Stimulated activated CD8-positive, alpha-beta memory T cell treated with anti-CD3 and anti-CD28 coated beads, Interleukin-4, amount 100 ng/mL, for 1 hour (primary cell): ENCODE results near the gene HOXD11.
A peak's percentile ranks its signal among the peaks of the same experiment; 100 is the strongest.

Experiments
- DNase-seq, 2 donors: peaks; one replicate each; pipeline ENCODE4 v3.0.0-alpha.2; 2020; ENCODE audit warnings: low read depth in 2 of 2, low spot score in 1 of 2

Gene HOXD11

DNA sequence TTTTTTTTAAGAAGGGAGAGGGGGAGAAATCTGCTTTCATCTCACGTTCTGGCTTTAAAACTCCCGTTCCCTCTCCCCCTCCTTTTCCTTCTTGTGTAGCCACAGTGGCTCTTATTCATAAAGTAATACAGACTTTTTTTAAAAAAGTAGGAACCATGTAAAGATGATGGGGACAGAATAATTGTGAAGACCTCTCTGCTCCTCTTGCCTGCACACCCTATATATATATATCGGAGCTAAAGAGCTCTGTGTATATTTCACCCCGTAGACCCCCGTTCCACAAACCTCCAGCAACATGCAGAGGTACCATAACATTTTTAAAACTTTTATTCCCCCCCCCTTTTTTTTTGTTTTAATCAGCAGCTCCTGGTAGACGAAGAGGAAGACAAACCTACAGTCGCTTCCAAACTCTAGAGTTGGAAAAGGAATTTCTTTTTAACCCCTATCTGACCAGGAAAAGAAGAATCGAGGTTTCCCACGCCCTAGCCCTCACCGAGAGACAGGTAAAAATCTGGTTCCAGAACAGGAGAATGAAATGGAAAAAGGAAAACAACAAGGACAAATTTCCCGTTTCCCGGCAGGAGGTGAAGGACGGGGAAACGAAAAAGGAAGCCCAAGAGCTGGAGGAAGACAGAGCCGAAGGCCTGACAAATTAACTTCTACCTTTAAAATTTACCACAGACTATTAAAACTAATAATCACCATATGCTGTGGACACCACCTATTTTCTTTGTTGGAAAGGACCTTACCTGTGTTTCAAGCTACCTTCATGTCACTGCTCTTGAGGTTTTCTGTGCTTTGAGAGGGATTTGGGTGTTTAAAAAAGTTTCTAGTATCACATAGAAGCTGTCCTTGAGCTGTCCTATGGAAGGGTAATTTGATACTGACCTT, 24.1 kb downstream of the HOXD11 start:
- DNase-seq: no peak

DNA sequence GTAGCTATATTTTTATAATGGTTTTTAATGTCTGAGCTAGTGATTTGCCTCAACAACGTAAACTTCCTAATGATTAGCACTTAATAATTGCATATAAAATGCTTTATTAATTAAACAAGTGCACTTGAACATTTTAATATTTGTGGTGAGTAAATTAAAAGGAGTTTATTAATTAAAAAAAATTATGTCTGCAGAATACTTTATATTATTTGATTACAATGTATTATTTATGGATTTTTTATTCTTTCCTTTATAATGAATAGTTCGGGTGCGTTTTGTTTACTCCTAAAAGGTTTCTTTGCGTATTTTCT, 24.7 kb downstream of the HOXD11 start:
- no peak for DNase-seq

DNA sequence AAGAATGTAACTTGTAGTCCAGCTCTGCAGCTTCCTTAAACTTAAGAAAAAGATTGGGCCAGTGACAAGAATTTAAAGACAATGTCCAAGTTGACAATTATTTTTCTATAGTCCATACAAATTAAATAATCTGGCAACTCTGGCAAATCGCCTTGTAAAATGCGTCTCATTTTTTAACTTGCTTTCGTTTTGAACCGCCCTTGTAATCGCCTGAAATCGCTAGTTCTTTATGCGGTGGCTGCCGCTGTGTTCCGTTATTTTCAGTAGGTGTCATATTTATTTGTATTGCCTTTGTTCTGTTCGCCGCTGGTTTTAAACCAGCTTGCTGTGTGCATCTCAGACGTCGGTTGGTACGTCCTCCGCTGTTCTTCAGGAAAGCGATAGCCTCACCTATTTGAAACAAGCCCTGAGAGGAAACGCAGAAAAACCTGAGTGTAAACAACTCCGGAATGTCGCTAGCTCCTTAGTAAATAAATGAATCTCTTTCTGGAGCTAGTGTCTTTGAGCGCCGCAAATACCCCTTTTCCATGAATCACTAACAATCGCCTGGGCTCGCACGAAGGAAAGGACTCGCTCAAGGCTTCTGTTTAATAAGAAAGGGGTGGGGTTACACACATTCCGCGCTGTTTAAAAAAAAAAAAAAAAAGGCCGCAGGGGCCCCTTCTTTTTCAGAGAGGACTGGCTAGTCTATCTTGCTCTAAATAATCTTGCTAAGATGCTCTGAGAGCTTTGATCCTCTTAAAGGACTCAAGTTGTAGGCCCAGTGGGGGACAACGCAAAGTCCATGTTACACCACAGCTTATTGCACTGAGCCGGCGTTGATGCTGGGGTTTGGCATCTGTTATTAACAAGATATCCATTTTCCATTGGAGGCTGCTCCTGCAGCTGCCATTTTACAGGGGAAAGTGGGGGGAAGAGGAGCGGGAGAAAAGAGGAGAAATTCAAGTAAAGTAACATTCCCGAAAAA, 25.4 kb downstream of the HOXD11 start:
- DNase-seq: no peak

DNA sequence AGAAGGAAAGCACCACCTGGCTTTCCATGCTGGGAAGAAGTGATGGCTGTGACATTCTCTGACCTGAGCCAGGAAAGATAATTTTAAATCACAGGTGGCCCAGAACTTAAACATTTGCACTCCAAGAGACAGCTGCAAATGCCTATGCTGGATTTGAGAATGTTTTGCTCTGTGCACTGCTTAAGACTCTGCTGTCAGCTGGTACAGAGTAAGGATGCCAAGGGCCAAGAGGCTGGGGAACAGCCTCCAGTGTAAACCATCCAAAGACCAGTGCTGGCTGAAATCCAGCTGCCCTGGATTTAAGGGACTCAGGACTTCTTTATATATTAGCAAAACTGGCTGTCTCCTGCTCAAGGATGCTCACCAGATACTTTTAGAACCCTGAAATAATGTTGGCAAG, 26.3 kb downstream of the HOXD11 start:
- DNase-seq: no peak

DNA sequence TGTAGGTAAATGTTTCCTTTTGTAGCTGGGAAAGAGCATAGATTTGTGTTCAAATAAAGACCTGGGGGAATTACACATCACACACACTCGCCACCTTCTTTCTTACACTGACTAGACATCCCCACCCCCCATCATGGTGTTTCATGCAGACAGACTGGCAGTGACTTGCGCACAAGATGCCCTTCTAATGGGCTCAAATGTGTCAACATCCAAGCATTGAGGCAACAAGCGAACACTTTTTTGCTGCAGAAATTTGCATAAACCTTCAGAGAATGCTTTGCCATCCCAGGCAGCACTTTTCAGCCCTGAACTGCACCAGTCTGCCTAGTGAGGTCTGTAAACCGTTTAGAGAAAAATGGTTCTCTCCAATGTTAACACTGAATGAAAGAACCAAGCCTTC, 27.0 kb downstream of the HOXD11 start:
- DNase-seq: no peak

DNA sequence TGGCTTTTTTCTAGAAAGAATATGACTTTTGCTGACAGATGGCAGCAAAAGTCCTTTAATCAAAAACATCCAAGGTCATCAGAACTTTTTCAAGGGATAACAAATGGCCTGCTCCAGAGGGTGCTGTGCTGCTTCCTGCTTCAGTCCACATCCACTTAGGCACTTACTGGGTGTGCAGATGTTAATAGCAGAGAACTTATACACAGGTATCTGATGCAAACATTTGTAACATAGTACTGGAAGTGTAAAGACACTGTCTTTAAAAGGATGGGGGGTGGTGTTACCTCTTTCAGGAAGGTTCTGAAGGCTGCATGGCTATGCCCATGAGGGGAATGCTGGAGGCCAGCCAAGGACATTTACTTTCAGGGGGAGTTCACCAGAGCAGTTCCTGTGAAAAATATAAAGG, 28.0 kb downstream of the HOXD11 start:
- no peak for DNase-seq

DNA sequence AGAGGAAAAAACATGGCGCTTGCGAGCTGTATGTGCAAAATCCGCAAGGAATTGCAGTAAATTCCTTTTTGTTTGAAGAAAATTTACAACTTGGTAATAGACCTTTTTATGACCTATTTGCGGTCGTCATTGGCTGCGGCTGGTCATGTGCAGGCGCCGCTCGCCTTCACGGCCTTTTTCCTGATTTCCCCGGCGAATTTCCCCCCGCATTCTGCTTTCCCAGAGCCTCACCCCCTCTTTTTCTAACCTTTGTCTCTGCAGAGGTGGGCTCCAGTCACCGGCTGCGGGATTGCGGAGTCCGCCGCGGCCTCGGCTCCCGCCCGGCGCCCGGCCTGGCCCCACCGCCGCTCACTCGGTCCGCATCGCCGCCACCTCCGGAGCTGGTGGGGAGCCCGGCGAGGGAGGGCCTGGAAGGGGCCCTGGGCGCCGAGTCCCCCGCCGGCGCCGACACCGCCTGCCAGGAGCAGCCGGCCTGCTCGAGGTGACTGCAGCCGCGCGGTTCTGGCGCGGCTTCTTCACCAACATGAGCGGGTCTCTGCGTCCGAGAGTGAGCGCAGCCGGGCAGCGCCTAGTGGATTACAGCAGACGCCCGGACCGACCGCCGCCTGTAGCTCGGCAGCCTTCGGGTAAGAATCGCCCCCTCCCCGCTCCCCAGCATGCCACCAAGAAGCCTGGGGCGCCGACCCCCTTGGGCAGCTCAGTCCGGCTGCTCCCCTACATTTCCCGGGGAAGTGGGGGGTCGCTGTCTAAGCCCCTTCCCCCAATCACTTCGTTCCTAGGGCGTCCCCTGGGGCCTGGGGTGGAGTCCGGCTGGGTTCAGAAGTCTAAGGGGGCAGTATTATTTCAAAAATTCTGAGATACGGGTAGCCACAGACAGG, 29.5 kb downstream of the HOXD11 start:
- DNase-seq: no peak

DNA sequence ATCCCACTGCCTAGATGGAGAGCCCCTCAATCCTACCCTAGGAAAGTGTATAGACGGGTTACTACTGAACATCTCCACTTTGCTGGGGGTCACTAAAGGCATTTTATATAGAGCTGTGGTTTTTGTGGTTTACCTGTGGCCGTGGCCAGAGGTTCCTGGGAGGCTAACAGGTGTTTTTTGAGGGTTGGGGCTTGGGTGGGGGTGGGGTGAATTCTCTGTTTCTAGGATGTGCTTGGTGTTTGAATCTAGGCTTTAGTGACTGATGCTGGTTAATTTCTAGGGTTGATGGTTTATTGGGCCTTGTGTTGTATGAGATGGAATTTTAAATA, 30.1 kb downstream of the HOXD11 start:
- DNase-seq: no peak

DNA sequence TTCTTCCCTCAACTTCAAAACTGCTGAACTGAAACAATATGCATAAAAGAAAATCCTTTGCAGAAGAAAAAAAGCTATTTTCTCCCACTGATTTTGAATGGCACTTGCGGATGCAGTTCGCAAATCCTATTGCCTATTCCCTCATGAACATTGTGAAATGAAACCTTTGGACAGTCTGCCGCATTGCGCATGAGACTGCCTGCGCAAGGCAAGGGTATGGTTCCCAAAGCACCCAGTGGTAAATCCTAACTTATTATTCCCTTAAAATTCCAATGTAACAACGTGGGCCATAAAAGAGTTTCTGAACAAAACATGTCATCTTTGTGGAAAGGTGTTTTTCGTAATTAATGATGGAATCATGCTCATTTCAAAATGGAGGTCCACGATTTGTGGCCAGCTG, 30.8 kb downstream of the HOXD11 start:
- DNase-seq: no peak

DNA sequence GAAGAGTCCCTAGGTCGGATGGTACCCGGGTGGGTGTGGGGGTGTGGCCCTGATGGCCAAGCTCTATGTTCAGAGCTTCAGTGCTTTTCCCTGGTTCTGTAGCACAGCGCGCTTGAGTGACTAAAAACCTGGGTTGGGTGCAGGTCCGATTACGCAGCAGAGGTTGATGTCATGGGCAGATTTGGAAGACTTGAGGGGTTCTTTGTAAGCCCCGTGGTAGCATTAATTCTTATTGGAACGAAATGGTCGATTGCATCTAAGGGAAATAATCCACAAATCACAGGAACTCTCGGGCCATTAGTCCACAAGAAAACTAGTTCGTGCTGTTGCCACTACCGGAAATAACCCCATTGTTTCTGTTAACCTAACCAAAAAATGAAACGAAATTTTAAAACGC, 31.4 kb downstream of the HOXD11 start:
- no peak for DNase-seq

DNA sequence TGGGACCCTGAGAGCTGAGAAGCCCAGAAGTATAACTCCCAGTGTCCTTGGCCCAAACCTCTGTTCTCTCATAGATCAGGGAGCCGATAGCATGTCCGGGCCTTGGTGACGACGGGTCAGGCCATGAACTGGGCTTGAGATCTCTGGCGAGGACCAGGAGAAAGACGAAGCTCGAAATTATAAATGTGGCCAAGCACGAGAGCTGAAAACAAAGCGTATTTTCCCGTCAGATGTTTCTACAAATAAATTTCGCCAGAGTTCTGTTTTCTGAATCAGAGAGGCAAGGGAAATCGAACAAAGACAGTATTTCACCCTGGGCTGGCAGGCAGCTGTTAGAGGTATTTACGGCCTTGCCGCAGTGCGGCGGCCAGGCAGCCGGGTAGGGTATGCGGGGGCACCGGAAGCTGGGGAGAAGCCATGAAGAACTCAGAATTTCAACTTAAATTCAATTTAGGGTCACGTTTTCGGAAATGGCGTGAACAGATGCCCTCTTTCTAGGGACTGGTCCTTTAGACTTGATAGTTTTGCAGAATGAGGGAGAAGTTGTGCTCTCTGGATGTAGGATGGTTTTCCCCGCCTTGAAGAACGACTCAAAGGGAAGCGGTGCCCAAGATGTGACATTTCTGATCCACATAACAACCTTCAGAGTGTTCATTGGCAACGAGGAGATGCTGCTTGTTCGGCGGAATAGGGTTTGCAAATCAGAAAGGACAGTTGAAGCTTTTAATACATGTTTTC, 32.0 kb downstream of the HOXD11 start:
- no peak for DNase-seq

DNA sequence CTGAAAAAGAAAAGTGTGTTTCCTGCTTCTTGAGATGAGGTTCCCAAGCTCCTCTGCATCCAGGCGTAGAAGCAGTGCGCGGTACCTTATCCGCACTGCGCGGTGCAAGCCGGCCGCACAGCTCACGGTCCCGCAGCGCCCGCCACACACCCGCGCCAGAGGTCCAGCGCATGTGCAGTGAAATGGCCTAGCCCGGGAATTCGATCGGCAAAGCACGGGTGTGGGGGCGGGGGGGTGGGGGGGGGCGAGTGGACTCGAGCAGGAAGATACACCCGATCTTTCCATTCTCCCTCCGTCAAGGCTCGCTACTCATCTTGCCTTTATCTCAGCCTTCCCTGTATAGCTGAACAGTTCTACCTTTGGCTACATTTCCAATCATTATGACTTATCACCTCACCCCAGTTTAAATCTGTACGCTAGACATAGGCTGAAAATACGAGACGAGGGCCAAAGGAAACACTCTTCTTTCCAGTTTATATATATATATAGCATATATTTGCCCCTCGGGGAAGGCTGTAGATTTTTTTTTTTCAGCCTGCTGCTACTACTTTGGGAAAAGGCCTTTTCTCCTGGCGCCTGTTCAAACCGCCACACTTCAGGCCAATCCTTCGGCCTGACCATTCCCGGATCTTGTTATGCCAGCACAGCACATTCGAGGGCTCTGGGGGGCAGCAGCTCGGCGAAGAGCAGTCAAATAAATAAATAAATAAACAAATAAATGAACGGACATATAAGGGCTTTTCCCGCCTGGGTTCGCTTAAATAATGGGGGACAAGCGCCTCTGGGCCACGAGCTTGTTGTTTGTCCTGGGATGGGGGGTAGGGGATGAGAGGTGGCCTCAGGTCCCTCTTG, 32.8 kb downstream of the HOXD11 start:
- no peak for DNase-seq

DNA sequence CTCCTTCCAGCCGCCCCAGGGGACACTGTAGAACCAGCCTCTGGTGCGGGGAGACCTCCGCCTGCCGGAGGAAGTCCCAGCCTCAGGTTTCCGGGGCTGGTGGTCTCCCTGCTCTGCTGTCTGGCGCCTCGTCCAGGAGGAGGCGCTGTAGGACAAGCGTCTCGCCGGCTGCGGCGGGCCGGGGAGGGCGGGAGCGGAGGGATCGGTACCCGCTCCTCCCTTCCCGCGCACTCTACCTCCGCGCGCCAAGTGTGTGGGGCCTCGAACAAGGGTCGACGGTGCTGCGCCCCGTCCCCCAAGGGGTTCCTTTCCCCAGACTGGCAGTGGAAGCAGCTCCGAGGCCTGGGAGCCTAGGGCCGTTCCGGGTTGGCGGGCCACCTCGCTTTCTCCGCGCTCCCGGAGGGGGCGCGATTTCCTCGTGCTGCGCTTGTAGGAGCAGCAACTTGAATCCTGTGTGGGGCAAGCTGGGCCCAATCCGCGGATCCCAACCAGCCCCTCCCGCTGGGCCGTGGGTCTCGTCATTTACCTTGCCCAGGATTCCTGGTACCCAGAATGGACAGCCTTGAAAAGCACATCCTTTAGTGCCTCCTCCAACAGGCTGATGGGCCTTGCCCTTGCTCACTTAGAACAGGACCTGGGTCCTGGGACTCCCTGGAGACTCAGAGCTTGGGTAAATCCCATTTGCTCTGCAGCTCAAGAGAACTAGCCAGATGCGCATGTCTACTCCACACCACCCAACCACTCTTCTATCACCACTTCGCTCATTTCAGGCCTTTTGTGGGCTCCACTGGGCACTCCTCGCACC, 33.6 kb downstream of the HOXD11 start:
- peak; percentile 32 to 41 for DNase-seq

DNA sequence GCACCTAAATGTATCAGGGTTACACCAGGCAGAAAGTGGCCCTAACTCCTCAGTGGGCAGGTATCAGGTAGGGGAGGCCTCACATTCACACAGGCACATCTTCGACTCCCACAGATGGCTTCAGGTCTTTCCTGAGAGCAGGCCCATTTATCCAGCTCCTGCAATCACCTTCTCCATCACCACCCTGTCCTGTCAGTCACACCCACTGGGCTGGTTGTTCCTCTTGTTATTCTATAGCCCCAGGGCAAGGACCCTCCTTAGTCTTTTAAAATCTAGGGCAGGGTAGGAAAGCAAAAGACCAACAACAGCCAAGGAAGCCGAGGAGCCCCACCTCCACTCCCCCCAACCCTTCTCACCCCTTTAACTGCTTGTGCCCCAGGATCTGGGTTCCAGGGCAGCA, 35.2 kb downstream of the HOXD11 start:
- no peak for DNase-seq

DNA sequence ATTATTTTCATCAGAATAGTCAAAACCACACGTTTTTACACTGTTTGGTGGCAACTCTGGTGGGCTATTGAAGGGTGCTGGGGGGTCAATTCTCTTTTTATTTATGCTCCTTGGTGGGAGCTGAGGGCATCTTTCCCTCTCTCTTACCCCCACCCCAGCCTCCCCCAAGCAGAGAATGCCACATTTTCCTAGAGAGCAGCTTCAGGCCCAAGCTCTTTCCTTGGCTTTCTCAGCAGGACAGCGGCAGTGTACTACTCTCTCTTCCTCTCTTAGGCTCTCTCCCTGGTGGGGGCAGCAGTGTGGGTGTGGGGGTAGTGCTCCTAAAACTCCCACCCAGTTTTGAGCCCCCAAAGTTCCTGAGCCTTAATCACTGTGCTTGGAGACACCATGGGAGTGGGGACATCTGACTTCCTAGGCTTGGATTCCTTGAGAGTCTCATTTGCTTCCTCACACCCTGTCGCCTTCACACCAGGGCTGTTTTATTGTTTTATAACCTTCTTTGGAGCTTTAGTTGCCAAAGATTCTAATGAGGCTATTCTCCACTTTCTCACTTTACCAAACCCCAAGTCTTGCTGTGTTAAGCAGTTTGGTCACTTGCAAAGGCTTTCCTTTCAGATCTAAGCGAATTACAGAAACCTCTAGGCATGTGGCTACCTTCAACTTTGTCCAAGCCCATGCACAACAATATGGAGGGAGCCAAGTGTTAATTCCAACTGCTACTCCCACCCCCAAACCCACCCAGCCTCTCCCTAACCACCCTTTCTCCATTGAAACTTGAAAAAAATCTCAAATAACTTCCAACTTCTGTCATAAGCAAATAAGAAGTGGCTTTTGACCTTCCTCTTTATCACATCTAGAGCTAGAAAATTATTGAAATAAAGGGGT, 38.2 kb downstream of the HOXD11 start:
- DNase-seq: no peak

DNA sequence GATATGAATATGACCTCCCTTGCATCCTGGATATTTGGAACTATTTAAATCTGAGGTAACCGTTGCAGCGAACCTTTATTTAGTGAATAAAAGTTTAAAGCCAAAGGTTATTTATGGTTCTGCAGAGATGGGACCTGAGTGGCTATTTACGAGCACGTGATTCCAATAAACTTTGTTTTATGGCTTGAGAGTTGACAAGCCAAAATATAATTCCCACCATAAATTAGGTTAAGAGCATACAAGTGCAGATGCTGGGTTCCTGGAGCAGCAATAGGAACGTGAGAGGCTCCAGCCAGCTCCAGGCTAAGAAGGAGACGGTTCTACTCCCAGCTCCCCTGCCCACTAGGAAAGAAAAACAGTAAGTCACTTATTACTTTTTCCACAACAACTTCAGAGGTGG, 39.0 kb downstream of the HOXD11 start:
- no peak for DNase-seq

DNA sequence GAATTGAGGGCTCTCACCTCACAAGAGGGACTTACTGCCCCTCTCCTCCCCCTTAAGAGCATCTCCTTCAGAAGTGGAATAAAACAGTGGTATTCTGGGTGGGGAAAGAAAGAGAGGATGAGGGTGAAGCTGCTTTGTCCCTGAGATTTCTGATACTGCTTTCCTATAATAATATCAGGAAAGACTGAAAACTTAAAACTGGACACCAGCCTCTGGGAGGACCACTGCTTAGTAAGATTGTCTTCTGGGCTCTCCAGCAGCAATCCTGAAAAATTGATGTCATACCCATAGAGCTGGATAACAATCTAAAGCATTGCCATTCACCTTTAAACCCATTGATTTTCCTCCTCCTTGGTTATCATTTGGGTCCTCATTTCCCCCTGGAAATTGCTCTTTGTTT, 39.6 kb downstream of the HOXD11 start:
- DNase-seq: no peak

DNA sequence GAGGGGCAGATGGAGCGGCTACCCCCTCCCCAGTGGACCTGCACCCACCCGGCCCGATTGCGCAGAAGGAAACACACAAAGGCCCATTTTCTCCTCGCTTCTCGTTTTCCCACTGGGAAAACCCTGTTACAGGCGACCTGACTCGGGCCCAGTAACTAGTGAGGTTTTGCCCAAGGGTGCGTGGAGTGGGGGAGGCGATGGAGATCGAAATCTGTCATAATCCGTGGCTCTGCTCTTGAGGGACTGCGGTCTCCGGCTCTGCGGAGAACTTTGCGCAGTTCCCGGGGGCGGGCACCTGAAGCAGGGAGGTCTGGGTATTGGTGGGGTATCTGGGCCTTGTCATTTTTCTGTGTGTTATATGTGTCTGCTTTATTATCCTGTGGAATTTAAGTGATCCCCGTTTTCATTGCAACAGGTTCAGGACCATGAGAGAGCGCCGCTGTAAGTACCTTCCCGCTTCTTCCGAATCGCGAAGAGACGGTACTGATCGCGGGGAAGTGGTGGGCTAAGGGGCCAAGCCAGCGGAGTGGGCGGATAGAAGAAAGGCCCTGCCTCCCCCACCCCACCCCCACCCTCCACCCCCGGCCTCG, 40.2 kb downstream of the HOXD11 start:
- DNase-seq: no peak
